HepG2 (cell line): Measurements from ENCODE around the gene C16orf89.

Experiments
- BCL3 ChIP-seq: sonication (generic); formaldehyde crosslinking; IDR thresholded peaks from 2 replicates; pipeline ENCODE4 v1.5.1; 2020; ENCODE audit warnings: mild to moderate bottlenecking, missing genetic modification reagents, moderate library complexity
- FOSL2 ChIP-seq: sonication (generic); formaldehyde crosslinking; IDR thresholded peaks from 2 replicates; pipeline ENCODE4 v1.4.0; 2020; ENCODE audit warnings: missing genetic modification reagents
- RELA ChIP-seq: sonication (generic); formaldehyde crosslinking; IDR thresholded peaks from 2 replicates; pipeline ENCODE4 v1.4.0; 2020; ENCODE audit warnings: missing genetic modification reagents
- TCF7L2 ChIP-seq: IDR thresholded peaks from 2 replicates; pipeline ENCODE4 v1.6.1; 2011; ENCODE audit warnings: mild to moderate bottlenecking, low read depth, low read length, moderate library complexity
- ZNF788 ChIP-seq: sonication (generic); formaldehyde crosslinking; IDR thresholded peaks from 2 replicates; pipeline ENCODE4 v1.5.0; 2020; ENCODE audit warnings: mild to moderate bottlenecking, missing genetic modification reagents, borderline replicate concordance

GRCh38 chr16:5045499-5046115 lies 20.1 kb downstream of the C16orf89 start:
- TF ChIP-seq TCF7L2 (no peak), FOSL2 (CRISPR knock-in tag) (no peak), ZNF788 (CRISPR knock-in tag) (no peak), RELA (CRISPR knock-in tag) (no peak), BCL3 (CRISPR knock-in tag) (no peak)
